ENCODE results near the gene FAAH2. TPM values are rescaled to one million over a fixed set of nuclear protein-coding genes. Genes with fewer than 3 reads are reported as not detected.

FAAH2 gene
- total and polyA plus RNA-seq, 4 experiments from 2014 or later = 17.3 to 25.6 (median 18.5) TPM

DNA sequence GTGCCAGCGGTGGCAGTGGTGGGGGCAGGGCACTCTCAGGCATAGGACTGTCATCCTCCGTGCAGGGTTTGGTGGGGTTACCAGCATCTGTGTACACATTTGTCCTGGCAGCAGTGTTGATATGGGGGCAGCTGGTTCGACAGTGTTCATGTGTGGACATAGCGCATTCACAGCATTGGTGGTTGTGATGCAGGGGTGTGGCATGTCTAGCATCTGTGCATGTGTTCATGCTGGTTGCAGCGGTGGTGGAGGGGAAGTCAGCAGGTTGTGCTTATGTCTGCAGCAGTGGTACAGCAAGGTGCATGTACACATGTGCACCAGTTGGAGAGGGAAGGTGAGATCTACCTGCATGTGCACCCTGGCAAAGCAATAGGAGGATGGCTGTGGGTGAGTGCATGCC lies 230.0 kb downstream of the FAAH2 start:
- Mint-ChIP-seq H3K4me3 (peak overlapping the region in 1 of 8 donors; percentile 63), H3K27ac (no peak overlapping the region), H3K4me1 (no peaks in the 10 kb centered on the region), H3K9me3 (peaks cover 0 to 5% (median 0%) of the 10 kb centered on the region in 8 donors), H3K27me3 (peaks cover 1 to 3% of the 10 kb centered on the region in 2 donors), H3K36me3 (no peaks in the 10 kb centered on the region)
- no peak overlapping the region for H3K4me3 ChIP-seq (ENCODE audit: low read length in 2 of 2)
- no peak overlapping the region for H3K27ac ChIP-seq (ENCODE audit: low read depth, low read length)
- ChIA-PET POLR2A (ENCODE audit: partially characterized antibody) (no interaction called here), CTCF (ENCODE audit: partially characterized antibody) (interaction anchor here (1.1 kb wide), 1 partner anchor 13 kb away, joined by 3 read pairs; no protein-coding TSS in a partner anchor)
- DNase-seq = no peak
- no peaks in the 10 kb centered on the region for H3K4me1 ChIP-seq (ENCODE audit: insufficient read depth, low read length)
- no peaks in the 10 kb centered on the region for H3K36me3 ChIP-seq (ENCODE audit: insufficient read depth, low read length)
- H3K9me3 ChIP-seq (ENCODE audit: control insufficient read depth in 1 of 2, low read length in 2 of 2) = no peaks in the 10 kb centered on the region
- H3K27me3 ChIP-seq (ENCODE audit: insufficient read depth, low read length) = no peaks in the 10 kb centered on the region
- intact Hi-C loops (cut with micrococcal nuclease) = no loop called here

- DNase-seq = no peak
- Mint-ChIP-seq H3K27me3 (peaks cover 1 to 3% of the 10 kb centered on the region in 2 donors), H3K36me3 (no peaks in the 10 kb centered on the region), H3K9me3 (peaks cover 0 to 8% (median under 1%) of the 10 kb centered on the region in 8 donors), H3K4me1 (no peaks in the 10 kb centered on the region), H3K27ac (no peak overlapping the region), H3K4me3 (no peak overlapping the region)
- ChIA-PET CTCF (ENCODE audit: partially characterized antibody) (interaction anchor here (1.4 kb wide), 1 partner anchor 9 kb away, joined by 4 read pairs; no protein-coding TSS in a partner anchor), POLR2A (ENCODE audit: partially characterized antibody) (no interaction called here)
- Histone ChIP-seq H3K4me1 (ENCODE audit: insufficient read depth, low read length) (no peaks in the 10 kb centered on the region), H3K9me3 (ENCODE audit: control insufficient read depth in 1 of 2, low read length in 2 of 2) (no peaks in the 10 kb centered on the region), H3K27ac (ENCODE audit: low read depth, low read length) (no peak overlapping the region), H3K36me3 (ENCODE audit: insufficient read depth, low read length) (no peaks in the 10 kb centered on the region), H3K4me3 (ENCODE audit: low read length in 2 of 2) (no peak overlapping the region), H3K27me3 (ENCODE audit: insufficient read depth, low read length) (no peaks in the 10 kb centered on the region)
- intact Hi-C loops (cut with micrococcal nuclease) = no loop called here
Measured at GRCh38 chrX:57519578-57520118, 233.1 kb downstream of the FAAH2 start.

DNA sequence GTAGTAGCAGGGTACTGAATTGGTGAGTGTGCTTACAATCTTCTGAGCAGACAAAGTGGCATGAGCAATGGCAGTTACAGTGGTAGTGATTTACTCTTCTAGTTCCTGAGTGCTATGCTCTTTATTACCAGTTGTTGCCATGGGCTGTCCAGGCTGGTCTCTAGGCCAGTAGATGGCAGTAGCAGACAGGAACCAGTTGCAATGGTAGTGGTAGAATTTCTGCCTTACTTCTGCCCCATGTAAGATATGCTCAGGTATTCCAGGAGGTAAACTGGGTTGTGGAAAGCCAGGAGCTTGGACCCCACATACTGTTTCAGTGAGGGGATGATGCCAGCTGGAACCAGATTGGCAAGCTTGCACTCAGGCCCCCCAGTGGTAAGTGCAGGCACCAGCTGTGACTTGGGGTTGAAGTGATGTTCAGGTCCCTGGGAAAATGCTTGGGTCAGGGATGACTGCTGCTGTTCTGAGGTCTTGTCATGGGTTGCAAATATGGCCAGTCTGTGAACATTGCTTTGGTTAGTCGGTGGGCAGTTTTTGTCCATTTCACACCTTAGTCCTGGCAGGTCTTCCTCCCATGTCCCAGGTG lies 242.3 kb downstream of the FAAH2 start:
- no peaks in the 10 kb centered on the region for H3K27me3 ChIP-seq (ENCODE audit: insufficient read depth, low read length)
- Mint-ChIP-seq H3K36me3 (no peaks in the 10 kb centered on the region), H3K4me3 (no peak overlapping the region), H3K4me1 (peaks cover 0 to 1% (median 0%) of the 10 kb centered on the region in 4 donors), H3K27ac (no peak overlapping the region), H3K27me3 (peaks cover 1% of the 10 kb centered on the region in 2 donors), H3K9me3 (peaks cover 0 to 5% (median 0%) of the 10 kb centered on the region in 8 donors)
- peak in 4 of 5 donors; percentile 4 to 14 (median 8) for DNase-seq
- H3K27ac ChIP-seq (ENCODE audit: low read depth, low read length) = no peak overlapping the region
- no peaks in the 10 kb centered on the region for H3K4me1 ChIP-seq (ENCODE audit: insufficient read depth, low read length)
- POLR2A ChIA-PET (ENCODE audit: partially characterized antibody) = no interaction called here
- intact Hi-C loops (cut with micrococcal nuclease) = loop anchor here (5.0 kb wide), 1 partner anchor 399 kb away; no protein-coding TSS in a partner anchor
- H3K36me3 ChIP-seq (ENCODE audit: insufficient read depth, low read length) = no peaks in the 10 kb centered on the region
- no peaks in the 10 kb centered on the region for H3K9me3 ChIP-seq (ENCODE audit: control insufficient read depth in 1 of 2, low read length in 2 of 2)
- CTCF ChIA-PET (ENCODE audit: partially characterized antibody) = interaction anchor here (0.7 to 2.0 kb wide), 3 partner anchors 8 to 245 kb away, joined by 3 to 5 read pairs (median 4); no protein-coding TSS in a partner anchor
- no peak overlapping the region for H3K4me3 ChIP-seq (ENCODE audit: low read length in 2 of 2)

Other genes starting within 250 kb of the FAAH2 start
- gene SPIN2B, start 165.2 kb upstream of the FAAH2 start, total RNA-seq = 10 to 100 TPM; 16.6 to 22.6 TPM
- 10 to 100 TPM; 18.3 to 35.3 TPM for gene SPIN2B, start 165.2 kb upstream of the FAAH2 start, polyA plus RNA-seq
- gene SPIN2A, start 149.3 kb upstream of the FAAH2 start, total RNA-seq = 1 to 10 TPM; 1.4 to 2.2 TPM
- gene SPIN2A, start 149.3 kb upstream of the FAAH2 start, polyA plus RNA-seq = under 1 TPM in 1 of 2 donors, not detected in 1; 0.09 TPM

All from CD4-positive, alpha-beta memory T cell (primary cell).